A673 (cell line): ENCODE results near the gene GPR82. TPM values are rescaled to one million over a fixed set of nuclear protein-coding genes. Genes with fewer than 3 reads are reported as not detected.
A peak's percentile ranks its signal among the peaks of the same experiment; 100 is the strongest.

ENCODE experiments used
- BruUV-seq: library from RNA; stranded (reverse); fragments of 400-500 nt; replicated peaks from 2 replicates; lab custom pipeline; 2021; lab: Mats Ljungman, UMichigan
- CTCF ChIA-PET: fragments of 300-600 bp; sonication (Branson Sonifier 250); formaldehyde crosslinking; loops from one replicate; lab custom pipeline; 2022; ENCODE audit warnings: antibody characterized with exemption; lab: Charles Lee
- POLR2A ChIA-PET: fragments of 300-600 bp; sonication (Branson Sonifier 250); formaldehyde crosslinking; loops from one replicate; lab custom pipeline; 2022; ENCODE audit warnings: antibody characterized with exemption; ENCODE audit not compliant: low non-redundant PET; lab: Charles Lee
- DNase-seq: peaks from one replicate; pipeline ENCODE4 v3.0.0-alpha.2; 2015; ENCODE audit warnings: low spot score
- H3K27ac ChIP-seq: fragments of 200-600 bp; sonication (generic); 2 replicates; pipeline ENCODE4 v1.5.1; 2016; ENCODE audit warnings: mixed run types, low read depth, mild to moderate bottlenecking, mixed read lengths, antibody characterized with exemption, low read length; ENCODE audit not compliant: poor library complexity, severe bottlenecking
- H3K27me3 ChIP-seq: fragments of 200-600 bp; sonication (generic); replicated peaks from 2 replicates; pipeline ENCODE4 v1.6.1; 2017; ENCODE audit warnings: mixed run types, low read depth, mild to moderate bottlenecking, mixed read lengths, antibody characterized with exemption, low read length; ENCODE audit not compliant: insufficient read depth, poor library complexity
- H3K36me3 ChIP-seq: fragments of 200-600 bp; sonication (generic); 2 replicates; pipeline ENCODE4 v1.6.1; 2016; ENCODE audit warnings: mixed run types, mild to moderate bottlenecking, mixed read lengths, antibody characterized with exemption, low read length; ENCODE audit not compliant: insufficient read depth, poor library complexity, severe bottlenecking
- H3K4me1 ChIP-seq: fragments of 200-600 bp; sonication (generic); 2 replicates; pipeline ENCODE4 v1.6.1; 2017; ENCODE audit warnings: mixed run types, mild to moderate bottlenecking, mixed read lengths, antibody characterized with exemption, low read length; ENCODE audit not compliant: insufficient read depth, poor library complexity, severe bottlenecking
- H3K4me3 ChIP-seq: fragments of 200-600 bp; sonication (generic); 2 replicates; pipeline ENCODE4 v1.5.1; 2016; ENCODE audit warnings: low read depth, mixed run types, mild to moderate bottlenecking, mixed read lengths, low read length; ENCODE audit not compliant: poor library complexity, severe bottlenecking
- H3K9me3 ChIP-seq: fragments of 200-600 bp; sonication (generic); 2 replicates; pipeline ENCODE4 v1.6.1; 2016; ENCODE audit warnings: mixed run types, low read depth, mild to moderate bottlenecking, mixed read lengths, antibody characterized with exemption, low read length; ENCODE audit not compliant: poor library complexity, severe bottlenecking
- CTCF ChIP-seq: fragments of 300-800, 200-600 bp; sonication (generic); conservative IDR thresholded peaks from 2 replicates; pipeline ENCODE4 v1.5.1; 2017; ENCODE audit warnings: low read depth, mild to moderate bottlenecking, antibody characterized with exemption, low read length, moderate library complexity, mixed read lengths
- EZH2 ChIP-seq: fragments of 200-600 bp; sonication (generic); IDR thresholded peaks from 2 replicates; pipeline ENCODE4 v1.6.1; 2017; ENCODE audit warnings: borderline replicate concordance, low read depth, mild to moderate bottlenecking, mixed read lengths, antibody characterized with exemption, low read length; ENCODE audit not compliant: poor library complexity, severe bottlenecking
- intact Hi-C: fragments of 100-400 bp; cut with micrococcal nuclease; formaldehyde crosslinking; loops from one replicate; pipeline ENCODE4 v1.10.0; 2022; ENCODE audit not compliant: unreplicated experiment
- total RNA-seq: library from RNA; stranded (reverse); gene quantifications from 2 replicates; pipeline ENCODE4 v1.2.3, GENCODE V29; 2021

The GPR82 gene
- total RNA-seq, 1 experiment from 2014 or later = not detected

- BruUV-seq = no TSS peak
- H3K27ac ChIP-seq = no peak overlapping the region
- no peaks in the 10 kb centered on the region for H3K4me1 ChIP-seq
- POLR2A ChIA-PET = no interaction called here
- H3K9me3 ChIP-seq = no peaks in the 10 kb centered on the region
- TF ChIP-seq EZH2 (no peak), CTCF (no peak)
- CTCF ChIA-PET = interaction anchor here (0.6 kb wide), 1 partner anchor 326 kb away, joined by 4 read pairs; no protein-coding TSS in a partner anchor
- intact Hi-C loops = no loop called here
- no peak for DNase-seq
- H3K27me3 ChIP-seq = no peaks in the 10 kb centered on the region
- H3K4me3 ChIP-seq = no peak overlapping the region
- no peaks in the 10 kb centered on the region for H3K36me3 ChIP-seq
These were observed 34.4 kb downstream of the GPR82 start for GRCh38 chrX:41758401-41758800.

- ChIA-PET CTCF (interaction anchor here (0.6 to 1.4 kb wide), 3 partner anchors 201 to 580 kb away, joined by 3 to 7 read pairs (median 3); no protein-coding TSS in a partner anchor), POLR2A (no interaction called here)
- no peak overlapping the region for H3K4me3 ChIP-seq
- no peaks in the 10 kb centered on the region for H3K36me3 ChIP-seq
- TF ChIP-seq EZH2 (no peak), CTCF (peak; percentile 71)
- no TSS peak for BruUV-seq
- no peaks in the 10 kb centered on the region for H3K27me3 ChIP-seq
- DNase-seq = peak; percentile 53
- H3K9me3 ChIP-seq = no peaks in the 10 kb centered on the region
- H3K27ac ChIP-seq = no peak overlapping the region
- H3K4me1 ChIP-seq = no peaks in the 10 kb centered on the region
- intact Hi-C loops = loop anchor here (2.0 kb wide), 1 partner anchor 201 kb away; no protein-coding TSS in a partner anchor
These were observed 35.8 kb downstream of the GPR82 start for GRCh38 chrX:41759817-41760216.

- TF ChIP-seq CTCF = no peak
- no peak for TF ChIP-seq EZH2
- BruUV-seq = no TSS peak
- Histone ChIP-seq H3K4me3 (no peak overlapping the region), H3K27me3 (no peaks in the 10 kb centered on the region), H3K9me3 (no peaks in the 10 kb centered on the region), H3K4me1 (no peaks in the 10 kb centered on the region), H3K27ac (no peak overlapping the region), H3K36me3 (no peaks in the 10 kb centered on the region)
- no peak for DNase-seq
- POLR2A ChIA-PET = no interaction called here
- intact Hi-C loops = loop anchor here (2.0 kb wide), 1 partner anchor 202 kb away; no protein-coding TSS in a partner anchor
- CTCF ChIA-PET = no interaction called here
These were observed 37.2 kb downstream of the GPR82 start for GRCh38 chrX:41761169-41761568.
